Neural progenitor cell (in vitro differentiated cells): ENCODE measurements around the gene CACNA1D. TPM values are rescaled to one million over a fixed set of nuclear protein-coding genes. Genes with fewer than 3 reads are reported as not detected.

ENCODE experiments used
- DNase-seq: peaks from one replicate; pipeline ENCODE4 v3.0.0-alpha.2; 2016; ENCODE audit warnings: low spot score
- H2AFZ ChIP-seq: fragments of 200-600 bp; sonication (generic); replicated peaks from 2 replicates; pipeline ENCODE4 v1.6.1; 2016; ENCODE audit warnings: antibody characterized with exemption
- H3F3A ChIP-seq: fragments of 200-600 bp; sonication (generic); 2 replicates; pipeline ENCODE4 v1.6.1; 2016; ENCODE audit warnings: antibody characterized with exemption, low read depth
- H3K27ac ChIP-seq: fragments of 200-600 bp; sonication (generic); 2 replicates; pipeline ENCODE4 v1.5.1; 2016; ENCODE audit warnings: mild to moderate bottlenecking
- H3K27me3 ChIP-seq: fragments of 200-600 bp; sonication (generic); 2 replicates; pipeline ENCODE4 v1.6.1; 2016; ENCODE audit warnings: mild to moderate bottlenecking, moderate library complexity
- H3K36me3 ChIP-seq: fragments of 200-600 bp; sonication (generic); 2 replicates; pipeline ENCODE4 v1.5.1; 2016
- H3K4me1 ChIP-seq: fragments of 200-600 bp; sonication (generic); 2 replicates; pipeline ENCODE4 v1.6.1; 2016; ENCODE audit warnings: mixed run types
- H3K4me2 ChIP-seq: fragments of 200-600 bp; sonication (generic); 2 replicates; pipeline ENCODE4 v1.6.1; 2016
- H3K4me3 ChIP-seq: fragments of 200-600 bp; sonication (generic); 2 replicates; pipeline ENCODE4 v1.5.1; 2016
- H3K79me2 ChIP-seq: fragments of 200-600 bp; sonication (generic); 2 replicates; pipeline ENCODE4 v1.6.1; 2016; ENCODE audit warnings: low read depth
- H3K9ac ChIP-seq: fragments of 200-600 bp; sonication (generic); 2 replicates; pipeline ENCODE4 v1.6.1; 2016
- H3K9me3 ChIP-seq: fragments of 200-600 bp; sonication (generic); 2 replicates; pipeline ENCODE4 v1.5.1; 2016; ENCODE audit warnings: low read depth
- H4K20me1 ChIP-seq: fragments of 200-600 bp; sonication (generic); 2 replicates; pipeline ENCODE4 v1.6.1; 2016; ENCODE audit warnings: low read depth
- H3K27ac Mint-ChIP-seq: 3 replicates; pipeline ENCODE4 v1.8.0; 2021; ENCODE audit warnings: mixed read lengths
- H3K27me3 Mint-ChIP-seq: 2 replicates; pipeline ENCODE4 v1.8.0; 2022; ENCODE audit warnings: low read depth, mild to moderate bottlenecking, inconsistent platforms, moderate library complexity, mixed read lengths; ENCODE audit not compliant: insufficient read depth
- H3K36me3 Mint-ChIP-seq: 3 replicates; pipeline ENCODE4 v1.8.0; 2021; ENCODE audit warnings: mixed read lengths
- H3K4me1 Mint-ChIP-seq: 3 replicates; pipeline ENCODE4 v1.8.0; 2021; ENCODE audit warnings: mixed read lengths
- H3K4me3 Mint-ChIP-seq: 3 replicates; pipeline ENCODE4 v1.8.0; 2021; ENCODE audit warnings: mild to moderate bottlenecking, moderate library complexity, mixed read lengths
- H3K9me3 Mint-ChIP-seq: 3 replicates; pipeline ENCODE4 v1.8.0; 2020; ENCODE audit warnings: mixed read lengths
- CTCF ChIP-seq: fragments of 200-600 bp; sonication (generic); IDR thresholded peaks from 2 replicates; pipeline ENCODE4 v1.5.1; 2017; ENCODE audit warnings: antibody characterized with exemption, mild to moderate bottlenecking
- EZH2 ChIP-seq: fragments of 200-600 bp; sonication (generic); IDR thresholded peaks from 2 replicates; pipeline ENCODE4 v1.6.1; 2017; ENCODE audit warnings: antibody characterized with exemption, mild to moderate bottlenecking, moderate library complexity
- EZH2phosphoT487 ChIP-seq: fragments of 200-600 bp; sonication (generic); IDR thresholded peaks from 2 replicates; pipeline ENCODE4 v1.6.1; 2017; ENCODE audit warnings: antibody characterized with exemption
- total RNA-seq: library from RNA; depleted of rRNA; stranded (reverse); fragments of >200 nt; gene quantifications from 2 replicates; pipeline ENCODE4 v1.2.3, GENCODE V29; 2015; ENCODE audit warnings: low replicate concordance

The CACNA1D gene
- total RNA-seq, 1 donor from 2014 or later = 4.7 TPM

- H3K27me3 ChIP-seq = no peaks in the 10 kb centered on the region
- no peak overlapping the region for H3K4me3 ChIP-seq
- Mint-ChIP-seq H3K27me3 (peaks cover 7% of the 10 kb centered on the region), H3K4me3 (no peak overlapping the region), H3K9me3 (no peaks in the 10 kb centered on the region), H3K27ac (peak overlapping the region; percentile 33), H3K4me1 (peaks cover 4% of the 10 kb centered on the region), H3K36me3 (no peaks in the 10 kb centered on the region)
- H4K20me1 ChIP-seq = no peaks in the 10 kb centered on the region
- H3K79me2 ChIP-seq = no peaks in the 10 kb centered on the region
- no peaks in the 10 kb centered on the region for H3F3A ChIP-seq
- TF ChIP-seq CTCF (no peak), EZH2phosphoT487 (no peak)
- H2AFZ ChIP-seq = no peak overlapping the region
- H3K9ac ChIP-seq = no peak overlapping the region
- no peak overlapping the region for H3K4me2 ChIP-seq
- DNase-seq = no peak
- H3K9me3 ChIP-seq = no peaks in the 10 kb centered on the region
- no peaks in the 10 kb centered on the region for H3K36me3 ChIP-seq
- no peak overlapping the region for H3K27ac ChIP-seq
- no peaks in the 10 kb centered on the region for H3K4me1 ChIP-seq
These were observed 254.3 kb downstream of the CACNA1D start for GRCh38 chr3:53748512-53749271.

- Histone ChIP-seq H3K27me3 (no peaks in the 10 kb centered on the region), H2AFZ (no peak overlapping the region), H3F3A (no peaks in the 10 kb centered on the region), H3K4me1 (no peaks in the 10 kb centered on the region), H3K36me3 (no peaks in the 10 kb centered on the region), H3K4me2 (no peak overlapping the region), H3K9me3 (no peaks in the 10 kb centered on the region), H3K4me3 (no peak overlapping the region), H3K27ac (no peak overlapping the region), H3K9ac (no peak overlapping the region), H4K20me1 (no peaks in the 10 kb centered on the region), H3K79me2 (no peaks in the 10 kb centered on the region)
- no peak overlapping the region for H3K4me3 Mint-ChIP-seq
- H3K27me3 Mint-ChIP-seq = peaks cover 7% of the 10 kb centered on the region
- no peak for DNase-seq
- peaks cover 9% of the 10 kb centered on the region for H3K4me1 Mint-ChIP-seq
- no peaks in the 10 kb centered on the region for H3K9me3 Mint-ChIP-seq
- peak overlapping the region; percentile 33 for H3K27ac Mint-ChIP-seq
- TF ChIP-seq EZH2 (no peak), CTCF (no peak), EZH2phosphoT487 (no peak)
- H3K36me3 Mint-ChIP-seq = no peaks in the 10 kb centered on the region
These were observed 255.0 kb downstream of the CACNA1D start for GRCh38 chr3:53749448-53749847.

- no peak overlapping the region for H3K4me2 ChIP-seq
- no peak overlapping the region for H2AFZ ChIP-seq
- no peaks in the 10 kb centered on the region for H3K36me3 ChIP-seq
- no peaks in the 10 kb centered on the region for H3K27me3 ChIP-seq
- Mint-ChIP-seq H3K27ac (peak overlapping the region; percentile 29), H3K36me3 (no peaks in the 10 kb centered on the region), H3K27me3 (peaks cover 7% of the 10 kb centered on the region), H3K4me1 (peaks cover 11% of the 10 kb centered on the region), H3K4me3 (no peak overlapping the region), H3K9me3 (no peaks in the 10 kb centered on the region)
- H3F3A ChIP-seq = no peaks in the 10 kb centered on the region
- no peak overlapping the region for H3K4me3 ChIP-seq
- H3K27ac ChIP-seq = no peak overlapping the region
- H4K20me1 ChIP-seq = no peaks in the 10 kb centered on the region
- TF ChIP-seq EZH2phosphoT487 (no peak), EZH2 (no peak), CTCF (no peak)
- H3K4me1 ChIP-seq = no peaks in the 10 kb centered on the region
- H3K9ac ChIP-seq = no peak overlapping the region
- H3K9me3 ChIP-seq = no peaks in the 10 kb centered on the region
- DNase-seq = no peak
- no peaks in the 10 kb centered on the region for H3K79me2 ChIP-seq
These were observed 256.1 kb downstream of the CACNA1D start for GRCh38 chr3:53750253-53751210.
